GM12878 (cell line): ENCODE results near the gene SCGB1C2. TPM values are rescaled to one million over a fixed set of nuclear protein-coding genes. Genes with fewer than 3 reads are reported as not detected.
A peak's percentile ranks its signal among the peaks of the same experiment; 100 is the strongest.

Experiments used
- ATAC-seq: fragments of 200-7000 bp; cut with Tn5 transposase; 3 replicates; pipeline ENCODE4 v1.9.1; 2020; ENCODE audit warnings: mild to moderate bottlenecking, moderate library complexity
- BruUV-seq: library from RNA; stranded (reverse); fragments of 400-500 nt; replicated peaks from 2 replicates; lab custom pipeline; 2021; lab: Mats Ljungman, UMichigan
- CTCF ChIA-PET: fragments of 300-600 bp; sonication (Branson Sonifier 250); formaldehyde crosslinking; extraction: SDS; loops from one replicate; lab custom pipeline; 2021; ENCODE audit warnings: inconsistent platforms; lab: Yijun Ruan, JAX
- POLR2A ChIA-PET: fragments of 350-600 bp; formaldehyde crosslinking; extraction: SDS; loops from one replicate; lab custom pipeline; 2021; ENCODE audit warnings: inconsistent platforms; lab: Charles Lee
- RAD21 ChIA-PET: fragments of 300-600 bp; sonication (Branson Sonifier 250); formaldehyde crosslinking; loops from one replicate; lab custom pipeline; 2023; ENCODE audit warnings: antibody characterized with exemption; ENCODE audit not compliant: unreplicated experiment; lab: Charles Lee
- SMC1A ChIA-PET: fragments of 300-600 bp; sonication (Branson Sonifier 250); formaldehyde crosslinking; loops from one replicate; lab custom pipeline; 2023; ENCODE audit not compliant: unreplicated experiment, uncharacterized antibody; lab: Charles Lee
- DNase-seq: peaks from one replicate; pipeline ENCODE4 v3.0.0-alpha.2; 2011; ENCODE audit warnings: low read depth, low spot score
- FAIRE-seq: peaks from 3 replicates; lab custom pipeline; 2011; peaks lifted over from hg19 to GRCh38; lab: Jason Lieb, UNC
- H2AFZ ChIP-seq: 2 replicates; pipeline ENCODE4 v1.6.0; 2011; ENCODE audit warnings: low read depth, low read length, control low read depth; ENCODE audit not compliant: control insufficient read depth
- H3K27ac ChIP-seq: 2 replicates; pipeline ENCODE4 v1.5.1; 2011; ENCODE audit warnings: control low read depth; ENCODE audit not compliant: control insufficient read depth, insufficient read depth
- H3K27me3 ChIP-seq, 2 experiments: replicated peaks in 1 of 2; 2 replicates each; pipeline versions ENCODE4 v1.6.0 to v1.6.1; 2011; ENCODE audit warnings: low read length in 1 of 2; ENCODE audit not compliant: control insufficient read depth in 2 of 2, insufficient read depth in 2 of 2
- H3K36me3 ChIP-seq, 2 experiments: 2 replicates each; pipeline ENCODE4 v1.5.1; 2011; ENCODE audit warnings: low read length in 1 of 2; ENCODE audit not compliant: control insufficient read depth in 2 of 2, insufficient read depth in 2 of 2
- H3K4me1 ChIP-seq: 2 replicates; pipeline ENCODE4 v1.6.1; 2011; ENCODE audit warnings: mild to moderate bottlenecking, low read length, moderate library complexity, mixed read lengths; ENCODE audit not compliant: control insufficient read depth, insufficient read depth
- H3K4me2 ChIP-seq: 2 replicates; pipeline ENCODE4 v1.6.0; 2011; ENCODE audit warnings: control low read depth; ENCODE audit not compliant: control insufficient read depth, insufficient read depth
- H3K4me3 ChIP-seq: fragments of 200-600 bp; sonication (generic); 2 replicates; pipeline ENCODE4 v1.5.1; 2016
- H3K79me2 ChIP-seq: 2 replicates; pipeline ENCODE4 v1.6.0; 2011; ENCODE audit warnings: low read length; ENCODE audit not compliant: control insufficient read depth, insufficient read depth
- H3K9ac ChIP-seq: 2 replicates; pipeline ENCODE4 v1.8.0; 2011; ENCODE audit warnings: low read length, control low read depth, mixed read lengths; ENCODE audit not compliant: control insufficient read depth, insufficient read depth
- H3K9me3 ChIP-seq: replicated peaks from 3 replicates; pipeline ENCODE4 v1.5.1; 2011; ENCODE audit warnings: mild to moderate bottlenecking, low read length; ENCODE audit not compliant: control insufficient read depth, insufficient read depth
- H4K20me1 ChIP-seq: 2 replicates; pipeline ENCODE4 v1.6.0; 2011; ENCODE audit not compliant: control insufficient read depth, insufficient read depth
- DPF2 ChIP-seq: fragments of 450-650 bp; IDR thresholded peaks from 2 replicates; pipeline ENCODE4 v1.6.1; 2017; ENCODE audit warnings: mild to moderate bottlenecking
- IKZF1 ChIP-seq: fragments of 450-650 bp; conservative IDR thresholded peaks from 2 replicates; pipeline ENCODE4 v1.6.1; 2017; ENCODE audit warnings: antibody characterized with exemption, mild to moderate bottlenecking
- IKZF2 ChIP-seq, 2 experiments: fragments of 450-650 bp; IDR thresholded peaks; 2 replicates each; pipeline ENCODE4 v1.6.1; 2017; ENCODE audit warnings: mild to moderate bottlenecking in 2 of 2, moderate library complexity in 2 of 2
- NFYA ChIP-seq: IDR thresholded peaks from 2 replicates; pipeline ENCODE4 v1.6.1; 2011; ENCODE audit warnings: low read depth, mild to moderate bottlenecking, low read length, improper control_type of control experiment, borderline replicate concordance
- RUNX3 ChIP-seq: IDR thresholded peaks from 2 replicates; pipeline ENCODE4 v1.6.1; 2012; ENCODE audit warnings: low read length, inconsistent platforms
- SMC3 ChIP-seq: IDR thresholded peaks from 2 replicates; pipeline ENCODE4 v1.6.1; 2011; ENCODE audit warnings: low read length, improper control_type of control experiment, borderline replicate concordance
- YBX1 ChIP-seq: fragments of 450-650 bp; IDR thresholded peaks from 2 replicates; pipeline ENCODE4 v1.6.1; 2016; ENCODE audit warnings: antibody characterized with exemption
- ZBTB11 ChIP-seq: fragments of 450-650 bp; formaldehyde crosslinking; IDR thresholded peaks from 2 replicates; pipeline ENCODE4 v1.5.0; 2022; ENCODE audit warnings: mild to moderate bottlenecking, missing genetic modification characterization
- WGBS: methylation state at CpG from one replicate; pipeline ENCODE4 v1.1.6; 2016; ENCODE audit warnings: low lambda C conversion rate; ENCODE audit not compliant: insufficient replicate concordance, insufficient coverage; ENCODE audit errors: missing lambda C conversion rate; 5-methylcytosine and 5-hydroxymethylcytosine counted together
- in situ Hi-C: fragments of 300-500 bp; cut with MboI; formaldehyde crosslinking; loops from 9 replicates; pipeline ENCODE4 v1.14.3; 2018; ENCODE audit warnings: mixed read lengths
- intact Hi-C: fragments of 100-400 bp; cut with micrococcal nuclease; formaldehyde crosslinking; loops from one replicate; pipeline ENCODE4 v1.14.2; 2022; ENCODE audit not compliant: unreplicated experiment
- polyA plus RNA-seq, 11 experiments: library from polyadenylated mRNA; depleted of rRNA in 4 of 11; unstranded in 6 of 11; stranded (reverse) in 5 of 11; fragments of >200 nt; fragmentation: Nextera tagmentation in 4 of 11; fragmentation: Illumina TruSeq in 1 of 11; extraction: Ambion mirVana in 4 of 11; extraction: Trizol in 1 of 11; gene quantifications; 1 replicate in 1 of 11; 2 replicates in 10 of 11; pipeline versions ENCODE4 v1.2.1 to v1.2.3, GENCODE V29; 2011 to 2016; ENCODE audit warnings: inconsistent platforms in 2 of 11, missing spikeins in 2 of 11, low read depth in 1 of 11
- total RNA-seq, 4 experiments: library from RNA; depleted of rRNA in 3 of 4; stranded (reverse); fragments of >200 nt in 3 of 4; fragmentation: Illumina TruSeq in 1 of 4; extraction: Trizol in 1 of 4; gene quantifications; 2 replicates each; pipeline versions ENCODE4 v1.2.1 to v1.2.3, GENCODE V29; 2013 to 2021
- TF ChIP-seq, protein P1 (sequence below): fragments of 450-650 bp; IDR thresholded peaks from 2 replicates; pipeline ENCODE4 v1.6.1; 2017; ENCODE audit warnings: mild to moderate bottlenecking, moderate library complexity

SCGB1C2 gene
- total and polyA plus RNA-seq, 10 of the 15 experiments (the other 5 are each of a cell fraction or from before 2014, with no cell fraction given) = not detected

DNA sequence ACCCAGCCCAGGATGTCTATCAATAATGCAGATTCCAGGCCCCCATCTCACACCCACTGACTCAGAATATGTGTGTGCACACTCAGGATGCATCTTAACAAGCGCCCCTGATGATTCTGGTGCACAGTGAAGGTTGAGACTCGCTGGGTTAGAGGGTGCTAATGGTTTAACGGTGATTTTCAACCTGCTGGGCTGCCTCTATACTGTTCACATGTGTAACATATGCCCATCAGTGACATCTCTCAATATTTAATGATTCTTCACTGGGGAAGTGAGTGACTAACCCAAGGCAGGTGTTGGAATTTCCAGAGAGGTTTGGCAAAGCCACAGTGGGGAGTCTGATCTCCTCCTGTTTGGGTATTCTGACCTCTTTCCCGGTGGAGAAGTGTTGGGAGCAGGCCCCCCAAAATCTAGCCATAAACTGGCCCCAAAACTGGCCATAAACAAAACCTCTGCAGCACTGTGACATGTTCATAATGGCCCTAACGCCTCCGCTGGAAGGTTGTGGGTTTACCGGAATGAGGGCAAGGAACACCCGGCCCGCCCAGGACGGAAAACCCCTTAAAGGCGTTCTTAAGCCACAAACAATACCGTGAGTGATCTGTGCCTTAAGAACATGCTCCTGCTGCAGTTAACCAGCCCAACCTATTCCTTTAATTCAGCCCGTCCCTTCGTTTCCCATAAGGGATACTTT lies 48.2 kb downstream of the SCGB1C2 start:
- peak overlapping the region; percentile 4; the same call in 1 of the 2 replicates for H3K27ac ChIP-seq
- no peak for FAIRE-seq
- no peaks in the 10 kb centered on the region for H3K79me2 ChIP-seq
- ChIA-PET RAD21 (no interaction called here), SMC1A (no interaction called here), POLR2A (no interaction called here), CTCF (no interaction called here)
- H3K27me3 ChIP-seq = peaks cover 0 to 5% of the 10 kb centered on the region in 2 experiments; a peak in 2 of 4 replicates
- H2AFZ ChIP-seq = peak overlapping the region; percentile 26; the same call in 1 of the 2 replicates
- in situ Hi-C loops = no loop called here
- peak; percentile 67 for ATAC-seq
- DNase-seq = no peak
- H3K4me1 ChIP-seq = peaks cover 3% of the 10 kb centered on the region
- H3K4me2 ChIP-seq = no peak overlapping the region; the same call in 1 of the 2 replicates
- H4K20me1 ChIP-seq = no peaks in the 10 kb centered on the region
- H3K4me3 ChIP-seq = no peak overlapping the region
- H3K9me3 ChIP-seq = no peaks in the 10 kb centered on the region
- 9% methylated on average over 14 of the region's 14 CpGs for WGBS
- intact Hi-C loops = no loop called here
- no peak overlapping the region for H3K9ac ChIP-seq
- TF ChIP-seq IKZF1 (peak; percentile 55; the same call in 1 of the 2 replicates), DPF2 (0 out of 2 replicates have a peak, but pooled peaks have one; percentile 22), YBX1 (no peak), RUNX3 (peak; percentile 35), IKZF2 (IDR thresholded peaks at IDR 0.05) (peak; percentile 25 to 33; a peak in 1 of 4 replicates)
- TF ChIP-seq, all 136 proteins: peak for 4
- no TSS peak for BruUV-seq
- no peaks in the 10 kb centered on the region for H3K36me3 ChIP-seq

DNA sequence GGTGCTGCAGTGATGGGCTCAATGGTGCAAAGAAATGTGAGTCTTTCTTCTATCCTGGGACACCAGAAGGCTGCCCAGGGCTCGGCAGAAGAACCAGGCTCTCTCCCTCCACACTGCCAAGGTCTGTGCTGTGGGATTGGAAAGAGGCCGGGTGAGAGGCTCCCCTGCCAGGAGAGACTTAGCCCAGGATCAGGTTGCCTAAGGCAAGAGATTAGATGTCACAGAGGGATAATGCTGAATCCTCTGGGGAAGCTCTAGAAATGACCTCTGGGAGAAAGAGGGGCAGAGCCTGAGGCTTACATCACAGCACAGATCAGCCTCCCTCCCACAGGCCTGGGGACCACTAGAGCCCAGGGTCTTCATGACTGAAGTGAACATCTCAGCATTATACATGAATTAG lies 49.8 kb downstream of the SCGB1C2 start:
- H4K20me1 ChIP-seq = no peaks in the 10 kb centered on the region
- no peak overlapping the region for H3K27ac ChIP-seq
- H3K9me3 ChIP-seq = no peaks in the 10 kb centered on the region
- ATAC-seq = no peak
- intact Hi-C loops (no loop called here), in situ Hi-C loops (no loop called here)
- 22% methylated on average over 2 of the region's 2 CpGs for WGBS
- peaks cover 0 to 1% of the 10 kb centered on the region in 2 experiments; a peak in 2 of 4 replicates for H3K27me3 ChIP-seq
- H2AFZ ChIP-seq = no peak overlapping the region
- no peak overlapping the region for H3K4me3 ChIP-seq
- SMC1A ChIA-PET = interaction anchor here (1.1 to 1.4 kb wide), 2 partner anchors 9 to 25 kb away, joined by 3 read pairs; no protein-coding TSS in a partner anchor
- RAD21 ChIA-PET = no interaction called here
- H3K4me2 ChIP-seq = no peak overlapping the region
- no peaks in the 10 kb centered on the region for H3K79me2 ChIP-seq
- no peaks in the 10 kb centered on the region for H3K36me3 ChIP-seq
- peaks cover 3% of the 10 kb centered on the region for H3K4me1 ChIP-seq
- CTCF ChIA-PET = no interaction called here
- POLR2A ChIA-PET = no interaction called here
- no peak for DNase-seq
- no peak for FAIRE-seq
- no TSS peak for BruUV-seq
- no peak overlapping the region for H3K9ac ChIP-seq
- TF ChIP-seq ZBTB11 (CRISPR knock-in tag) (no peak), NFYA (no peak), SMC3 (no peak)
- TF ChIP-seq, protein P1, sequence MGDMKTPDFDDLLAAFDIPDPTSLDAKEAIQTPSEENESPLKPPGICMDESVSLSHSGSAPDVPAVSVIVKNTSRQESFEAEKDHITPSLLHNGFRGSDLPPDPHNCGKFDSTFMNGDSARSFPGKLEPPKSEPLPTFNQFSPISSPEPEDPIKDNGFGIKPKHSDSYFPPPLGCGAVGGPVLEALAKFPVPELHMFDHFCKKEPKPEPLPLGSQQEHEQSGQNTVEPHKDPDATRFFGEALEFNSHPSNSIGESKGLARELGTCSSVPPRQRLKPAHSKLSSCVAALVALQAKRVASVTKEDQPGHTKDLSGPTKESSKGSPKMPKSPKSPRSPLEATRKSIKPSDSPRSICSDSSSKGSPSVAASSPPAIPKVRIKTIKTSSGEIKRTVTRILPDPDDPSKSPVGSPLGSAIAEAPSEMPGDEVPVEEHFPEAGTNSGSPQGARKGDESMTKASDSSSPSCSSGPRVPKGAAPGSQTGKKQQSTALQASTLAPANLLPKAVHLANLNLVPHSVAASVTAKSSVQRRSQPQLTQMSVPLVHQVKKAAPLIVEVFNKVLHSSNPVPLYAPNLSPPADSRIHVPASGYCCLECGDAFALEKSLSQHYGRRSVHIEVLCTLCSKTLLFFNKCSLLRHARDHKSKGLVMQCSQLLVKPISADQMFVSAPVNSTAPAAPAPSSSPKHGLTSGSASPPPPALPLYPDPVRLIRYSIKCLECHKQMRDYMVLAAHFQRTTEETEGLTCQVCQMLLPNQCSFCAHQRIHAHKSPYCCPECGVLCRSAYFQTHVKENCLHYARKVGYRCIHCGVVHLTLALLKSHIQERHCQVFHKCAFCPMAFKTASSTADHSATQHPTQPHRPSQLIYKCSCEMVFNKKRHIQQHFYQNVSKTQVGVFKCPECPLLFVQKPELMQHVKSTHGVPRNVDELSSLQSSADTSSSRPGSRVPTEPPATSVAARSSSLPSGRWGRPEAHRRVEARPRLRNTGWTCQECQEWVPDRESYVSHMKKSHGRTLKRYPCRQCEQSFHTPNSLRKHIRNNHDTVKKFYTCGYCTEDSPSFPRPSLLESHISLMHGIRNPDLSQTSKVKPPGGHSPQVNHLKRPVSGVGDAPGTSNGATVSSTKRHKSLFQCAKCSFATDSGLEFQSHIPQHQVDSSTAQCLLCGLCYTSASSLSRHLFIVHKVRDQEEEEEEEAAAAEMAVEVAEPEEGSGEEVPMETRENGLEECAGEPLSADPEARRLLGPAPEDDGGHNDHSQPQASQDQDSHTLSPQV = no peak
